SJSA1 (cell line): ENCODE results near the gene ESRRB. TPM values are rescaled to one million over a fixed set of nuclear protein-coding genes. Genes with fewer than 3 reads are reported as not detected.

Experiments
- DNase-seq, 2 experiments: peaks; one replicate each; pipeline ENCODE4 v3.0.0-alpha.2; 2015 to 2020; ENCODE audit warnings: low spot score in 2 of 2, low read depth in 1 of 2
- H3K27ac ChIP-seq: fragments of 250-450 bp; sonication (Bioruptor Pico); 2 replicates; pipeline ENCODE4 v1.5.1; 2020; ENCODE audit warnings: mild to moderate bottlenecking, moderate library complexity
- H3K27me3 ChIP-seq: fragments of 250-450 bp; sonication (Bioruptor Pico); replicated peaks from 2 replicates; pipeline ENCODE4 v1.5.1; 2020; ENCODE audit warnings: mild to moderate bottlenecking, moderate library complexity
- H3K36me3 ChIP-seq: fragments of 250-450 bp; sonication (Bioruptor Pico); 2 replicates; pipeline ENCODE4 v1.5.1; 2020; ENCODE audit warnings: mild to moderate bottlenecking
- H3K4me1 ChIP-seq: fragments of 250-450 bp; sonication (Bioruptor Pico); replicated peaks from 2 replicates; pipeline ENCODE4 v1.6.1; 2021; ENCODE audit warnings: mild to moderate bottlenecking
- H3K4me3 ChIP-seq: fragments of 250-450 bp; sonication (Bioruptor Pico); 2 replicates; pipeline ENCODE4 v1.5.1; 2020; ENCODE audit warnings: mild to moderate bottlenecking
- H3K9me3 ChIP-seq: fragments of 250-450 bp; sonication (Bioruptor Pico); replicated peaks from 2 replicates; pipeline ENCODE4 v1.5.1; 2020; ENCODE audit warnings: mild to moderate bottlenecking
- total RNA-seq: library from RNA; depleted of rRNA; stranded (reverse); fragments of >200 nt; shearing (Covaris generic); gene quantifications from 2 replicates; pipeline ENCODE4 v1.2.3, GENCODE V29; 2014

Gene ESRRB
- total RNA-seq, 1 experiment from 2014 or later = 0.03 TPM

DNA sequence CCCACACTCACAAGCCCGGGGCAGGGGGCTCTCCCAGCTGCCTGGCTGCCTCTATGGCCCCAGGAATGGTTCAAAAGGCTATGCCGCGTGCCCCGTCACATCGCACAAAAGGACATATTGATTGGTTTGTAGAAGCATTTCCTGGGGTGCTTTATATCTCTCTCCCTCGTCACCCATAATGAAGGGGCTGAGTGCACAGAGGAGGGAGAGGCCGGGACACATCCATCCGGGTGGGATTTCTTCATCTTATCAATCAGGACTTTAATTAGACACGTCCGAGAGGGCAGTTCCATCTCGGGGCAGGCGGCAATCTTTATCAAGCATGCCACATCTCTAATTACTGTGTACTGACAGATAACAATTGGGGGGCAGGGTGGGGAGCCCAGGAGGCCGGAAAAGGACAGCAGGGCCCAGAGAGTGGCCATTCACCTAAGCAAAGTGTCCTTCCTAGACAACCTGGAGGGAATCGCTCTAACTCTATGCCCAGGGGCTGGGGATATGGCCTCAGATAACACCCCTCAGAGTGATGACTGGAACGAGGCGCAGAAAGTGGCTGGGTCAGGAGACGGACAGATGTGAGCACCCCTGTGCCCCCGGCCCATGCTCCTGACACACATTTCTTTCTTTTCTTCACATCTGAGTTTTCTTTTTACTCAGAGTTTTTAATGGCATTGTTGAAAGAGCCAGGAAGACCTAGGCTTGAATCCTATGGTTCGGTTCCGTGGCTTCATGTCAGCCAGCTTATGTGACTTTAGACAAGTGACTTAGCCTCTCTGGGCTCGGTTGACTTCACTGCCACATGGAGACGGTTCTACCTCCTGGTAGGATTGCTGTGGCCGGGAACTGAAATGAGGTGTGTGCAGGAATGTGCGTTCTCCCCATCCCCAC, 36.0 kb upstream of the ESRRB start:
- Histone ChIP-seq H3K9me3 (no peaks in the 10 kb centered on the region), H3K36me3 (no peaks in the 10 kb centered on the region), H3K4me3 (no peak overlapping the region), H3K4me1 (no peaks in the 10 kb centered on the region), H3K27ac (no peak overlapping the region), H3K27me3 (no peaks in the 10 kb centered on the region; the same call in 1 of the 2 replicates)
- DNase-seq = no peak

DNA sequence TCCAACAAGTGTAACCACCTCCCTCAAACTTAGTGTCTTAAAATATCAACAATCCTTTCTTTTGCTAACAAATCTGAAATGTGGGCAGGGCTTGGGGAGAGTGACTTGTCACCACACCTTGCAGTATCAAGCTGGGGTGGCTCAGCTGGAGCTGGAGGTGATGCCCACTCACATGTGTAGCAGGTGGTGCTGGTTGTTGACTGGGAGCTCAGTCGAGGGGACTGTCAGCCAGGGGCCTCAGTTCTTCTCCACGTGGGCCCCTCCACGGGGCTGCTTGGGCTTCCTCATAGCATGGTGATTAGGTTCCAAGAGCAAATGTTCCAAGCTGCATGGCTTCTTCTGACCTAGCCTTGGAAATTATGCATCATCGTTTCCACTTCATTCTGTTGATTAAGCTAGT, 32.6 kb upstream of the ESRRB start:
- Histone ChIP-seq H3K36me3 (no peaks in the 10 kb centered on the region), H3K9me3 (no peaks in the 10 kb centered on the region), H3K27ac (no peak overlapping the region), H3K27me3 (no peaks in the 10 kb centered on the region; the same call in 1 of the 2 replicates), H3K4me3 (no peak overlapping the region), H3K4me1 (peaks cover under 1% of the 10 kb centered on the region)
- no peak for DNase-seq

DNA sequence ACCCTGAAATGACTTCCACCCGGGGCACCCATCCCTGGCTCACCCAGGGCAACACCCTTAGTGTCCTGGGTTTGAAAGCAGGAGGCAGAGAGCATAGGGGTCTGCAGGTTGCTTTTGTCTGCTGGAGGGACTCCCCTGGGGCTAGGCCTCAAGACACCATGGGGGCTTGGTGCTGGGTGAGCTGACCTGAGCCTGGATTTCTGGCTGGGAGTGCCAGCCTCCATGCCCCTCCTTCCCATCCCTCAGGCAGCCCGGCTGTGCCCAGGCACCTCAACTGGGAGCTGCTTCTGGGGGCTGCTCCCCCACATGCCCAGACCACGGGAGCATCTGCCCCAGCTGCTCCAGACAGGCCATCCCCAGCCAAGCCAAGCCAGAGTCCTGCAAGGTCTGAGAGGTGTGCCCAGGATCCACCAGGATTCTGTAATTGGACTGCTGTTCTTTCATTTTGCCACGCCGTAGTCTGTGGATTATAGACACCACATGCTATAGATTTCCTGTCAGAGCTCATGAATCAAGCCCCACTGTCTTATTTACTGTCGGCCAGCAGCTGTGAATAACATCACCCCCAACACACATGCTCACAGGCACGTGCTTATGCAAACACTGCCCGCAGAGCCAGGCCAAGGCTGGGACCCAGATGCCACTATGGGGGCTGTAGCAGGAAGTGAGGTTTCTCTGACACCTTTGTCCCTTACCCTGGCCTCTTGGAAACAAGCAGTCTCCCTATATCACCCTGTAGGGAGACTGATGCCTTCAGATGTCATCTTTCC, 29.4 kb upstream of the ESRRB start:
- no peak for DNase-seq
- no peak overlapping the region for H3K27ac ChIP-seq
- H3K4me1 ChIP-seq = peaks cover 12% of the 10 kb centered on the region
- no peaks in the 10 kb centered on the region; the same call in 1 of the 2 replicates for H3K27me3 ChIP-seq
- no peaks in the 10 kb centered on the region for H3K36me3 ChIP-seq
- H3K9me3 ChIP-seq = no peaks in the 10 kb centered on the region
- no peak overlapping the region for H3K4me3 ChIP-seq

DNA sequence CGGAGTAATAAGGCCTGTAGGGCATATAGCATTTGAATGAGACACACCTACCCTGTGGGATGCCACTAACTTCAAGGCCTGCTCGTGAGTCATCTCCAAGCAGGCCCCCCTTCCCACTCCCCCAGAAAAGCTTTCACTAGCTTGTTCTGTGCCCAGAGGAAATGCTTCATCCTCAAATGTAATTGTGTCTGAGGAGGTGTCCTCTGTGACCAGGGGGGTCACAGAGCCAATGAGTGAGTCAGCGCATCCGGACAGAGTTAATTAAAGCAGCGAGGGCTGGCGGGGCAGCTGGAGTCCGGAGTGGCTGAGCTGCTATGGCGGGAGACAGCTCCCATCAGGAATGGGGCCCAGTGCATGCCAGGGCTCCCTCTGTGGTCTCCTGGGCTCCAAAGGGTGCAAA, 27.0 kb upstream of the ESRRB start:
- Histone ChIP-seq H3K36me3 (no peaks in the 10 kb centered on the region), H3K27ac (no peak overlapping the region), H3K9me3 (no peaks in the 10 kb centered on the region), H3K4me1 (peaks cover 16% of the 10 kb centered on the region), H3K27me3 (no peaks in the 10 kb centered on the region), H3K4me3 (no peak overlapping the region)
- DNase-seq = peak; percentile 74 to 75

DNA sequence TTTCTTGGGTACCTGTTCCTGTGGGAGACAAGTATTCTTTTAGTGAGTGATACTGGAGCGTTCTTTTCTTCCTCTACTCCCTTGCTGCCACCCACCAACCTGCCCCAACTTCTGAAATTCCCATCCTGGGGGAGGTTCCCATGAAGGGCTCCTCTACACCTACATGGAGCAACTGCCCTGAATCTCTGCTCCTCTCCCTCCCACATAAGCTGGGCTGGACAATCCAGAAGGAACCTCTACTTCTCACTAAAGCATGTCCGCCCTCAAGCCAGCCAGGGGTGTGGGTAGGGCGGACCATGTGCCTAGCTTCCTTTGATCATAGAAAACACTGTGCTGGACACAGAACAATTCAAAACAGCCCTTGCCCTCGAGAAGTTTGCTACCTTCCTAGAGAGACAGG, 25.9 kb upstream of the ESRRB start:
- Histone ChIP-seq H3K36me3 (no peaks in the 10 kb centered on the region), H3K27me3 (no peaks in the 10 kb centered on the region), H3K9me3 (no peaks in the 10 kb centered on the region), H3K27ac (no peak overlapping the region), H3K4me1 (peaks cover 16% of the 10 kb centered on the region), H3K4me3 (no peak overlapping the region)
- DNase-seq = no peak

DNA sequence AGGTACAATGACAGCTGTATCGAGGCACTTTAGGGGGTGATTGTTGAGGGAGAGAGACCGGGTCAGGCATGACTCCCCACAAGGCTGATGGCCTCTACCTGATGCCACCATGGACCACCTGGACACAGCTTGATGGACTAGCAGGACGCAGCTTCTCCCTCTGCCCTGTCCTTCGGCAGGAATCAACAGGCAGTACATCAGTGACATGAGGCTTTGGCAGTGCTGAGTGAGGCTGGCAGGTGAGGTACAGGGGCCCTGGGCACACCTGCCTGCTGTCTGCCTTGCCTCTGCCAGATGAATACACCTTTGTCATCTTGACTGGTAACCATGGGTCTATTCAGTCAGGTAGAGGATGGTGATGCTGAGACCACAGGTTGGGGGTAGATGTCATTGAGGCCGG, 25.3 kb upstream of the ESRRB start:
- Histone ChIP-seq H3K4me1 (peaks cover 16% of the 10 kb centered on the region), H3K27ac (no peak overlapping the region), H3K27me3 (no peaks in the 10 kb centered on the region), H3K9me3 (no peaks in the 10 kb centered on the region), H3K36me3 (no peaks in the 10 kb centered on the region), H3K4me3 (no peak overlapping the region)
- no peak for DNase-seq

DNA sequence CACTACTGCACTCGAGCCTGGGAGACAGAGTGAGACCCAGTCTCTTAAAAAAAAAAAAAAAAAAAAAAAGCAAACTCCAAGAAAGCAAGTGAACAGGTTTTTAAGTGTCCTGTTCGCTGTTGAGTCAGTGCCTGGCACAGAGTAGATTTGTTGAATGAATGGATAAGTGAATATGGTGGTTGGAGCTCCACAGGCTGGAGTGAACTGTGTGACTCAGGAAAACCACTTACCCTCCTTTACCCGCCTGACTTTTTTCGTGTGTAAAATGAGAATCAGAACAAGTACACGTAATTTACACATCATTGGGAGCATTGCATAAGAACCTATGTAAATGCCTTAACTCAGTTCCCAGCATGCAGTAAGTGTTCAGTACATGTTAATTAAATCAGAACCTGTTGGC, 24.0 kb upstream of the ESRRB start:
- no peak overlapping the region for H3K27ac ChIP-seq
- no peaks in the 10 kb centered on the region for H3K9me3 ChIP-seq
- no peaks in the 10 kb centered on the region for H3K27me3 ChIP-seq
- no peak overlapping the region for H3K4me3 ChIP-seq
- H3K36me3 ChIP-seq = no peaks in the 10 kb centered on the region
- DNase-seq = no peak
- peaks cover 16% of the 10 kb centered on the region for H3K4me1 ChIP-seq

DNA sequence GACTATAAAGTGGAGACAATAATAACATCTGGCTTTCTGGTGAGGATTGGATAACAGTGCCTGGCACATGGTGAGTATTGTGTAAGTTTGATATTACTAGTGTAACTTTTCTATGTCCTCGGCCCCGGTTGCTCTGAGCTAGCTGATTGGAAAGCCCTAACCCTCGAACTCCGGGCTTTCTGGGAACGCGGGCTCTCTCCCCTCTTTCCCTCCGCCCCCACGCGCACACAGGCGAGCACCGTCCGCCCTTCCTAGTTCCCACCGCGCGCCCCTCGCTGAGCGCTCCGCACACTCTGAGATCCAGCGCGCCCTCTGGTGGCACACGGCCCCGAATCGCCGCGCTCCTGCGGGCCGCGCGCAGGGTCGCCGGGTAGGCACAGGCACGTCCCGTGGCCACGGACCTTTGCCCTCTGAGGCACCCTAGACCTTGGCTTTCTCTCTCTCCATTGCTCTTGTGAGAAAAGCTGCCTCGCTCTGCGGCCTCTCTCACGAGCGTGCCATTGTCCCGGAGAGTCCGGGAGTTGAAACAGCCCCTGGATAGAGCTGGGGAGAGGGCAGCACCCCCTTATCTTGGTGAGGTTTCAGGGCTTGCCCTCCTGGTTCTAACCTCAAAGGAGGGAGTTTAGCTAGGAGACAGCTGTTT, 23.2 kb upstream of the ESRRB start:
- H3K4me3 ChIP-seq = no peak overlapping the region
- H3K27ac ChIP-seq = no peak overlapping the region
- H3K4me1 ChIP-seq = peaks cover 16% of the 10 kb centered on the region
- H3K36me3 ChIP-seq = no peaks in the 10 kb centered on the region
- no peaks in the 10 kb centered on the region for H3K9me3 ChIP-seq
- DNase-seq = peak in 1 of 2 experiments; percentile 16
- no peaks in the 10 kb centered on the region for H3K27me3 ChIP-seq

DNA sequence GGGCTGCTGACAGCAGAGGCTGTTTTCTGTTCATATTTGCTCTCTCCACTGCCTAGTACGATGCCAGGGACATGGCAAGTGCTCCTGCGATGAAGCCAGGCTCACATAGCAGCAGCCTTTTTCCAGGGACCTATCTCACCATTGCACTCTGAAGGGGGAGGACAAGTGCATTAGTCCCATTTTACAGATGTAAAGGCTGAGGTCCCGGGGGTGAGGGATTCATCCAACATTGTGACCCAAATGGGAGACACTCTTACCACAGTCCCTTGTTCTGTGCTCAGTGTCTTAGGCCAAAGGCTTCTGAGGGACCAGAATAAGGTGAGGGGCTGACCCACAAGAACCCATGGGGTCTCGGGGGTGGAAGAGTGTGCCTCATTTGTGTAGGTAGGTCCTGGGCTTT, 21.6 kb upstream of the ESRRB start:
- H3K36me3 ChIP-seq = no peaks in the 10 kb centered on the region
- no peak overlapping the region for H3K27ac ChIP-seq
- peaks cover 8% of the 10 kb centered on the region for H3K4me1 ChIP-seq
- peaks cover 5% of the 10 kb centered on the region; the same call in 1 of the 2 replicates for H3K27me3 ChIP-seq
- H3K9me3 ChIP-seq = no peaks in the 10 kb centered on the region
- DNase-seq = no peak
- H3K4me3 ChIP-seq = no peak overlapping the region

DNA sequence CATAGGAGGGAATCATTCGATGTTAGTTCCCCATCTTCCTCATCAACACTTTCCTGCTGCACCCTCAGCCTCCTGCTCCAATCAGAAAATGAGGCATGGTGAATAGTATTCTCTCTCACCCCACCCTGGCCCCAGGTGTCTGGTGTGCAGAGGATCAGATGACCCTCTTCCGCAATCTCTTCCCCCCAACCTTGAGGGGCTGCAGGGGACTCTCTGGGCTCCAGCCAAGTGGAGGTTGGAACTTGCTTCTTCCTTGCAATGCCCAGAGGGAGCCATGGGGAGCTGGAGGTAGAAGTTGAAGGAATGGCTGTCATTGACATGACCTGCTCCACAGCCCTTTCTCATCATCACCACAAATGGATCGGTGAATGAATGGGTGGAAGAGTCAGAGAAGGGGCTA, 20.2 kb upstream of the ESRRB start:
- no peak for DNase-seq
- Histone ChIP-seq H3K27me3 (peaks cover 8% of the 10 kb centered on the region; the same call in 1 of the 2 replicates), H3K36me3 (no peaks in the 10 kb centered on the region), H3K4me3 (no peak overlapping the region), H3K27ac (no peak overlapping the region), H3K9me3 (no peaks in the 10 kb centered on the region), H3K4me1 (peaks cover 4% of the 10 kb centered on the region)

DNA sequence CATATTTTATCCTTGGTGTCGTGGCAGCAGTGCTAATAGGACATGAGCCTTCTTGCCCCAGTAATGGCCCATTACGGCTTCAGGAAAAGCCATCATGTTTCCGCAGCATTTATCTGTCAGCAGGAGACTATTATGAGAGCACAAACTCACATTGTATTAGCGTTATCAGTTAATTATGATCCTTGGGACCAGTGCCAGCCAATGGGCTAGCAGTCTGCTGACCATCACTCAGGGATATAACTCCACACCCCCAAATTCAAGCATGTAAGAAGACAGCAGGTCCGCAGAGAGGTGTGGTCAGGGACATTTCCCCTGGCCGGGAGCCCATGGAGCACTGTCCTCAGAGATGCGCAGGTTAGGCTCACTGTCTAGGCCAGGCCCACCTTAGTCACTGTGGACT, 4.9 kb upstream of the ESRRB start:
- Histone ChIP-seq H3K4me1 (no peaks in the 10 kb centered on the region), H3K36me3 (no peaks in the 10 kb centered on the region), H3K27ac (no peak overlapping the region), H3K9me3 (no peaks in the 10 kb centered on the region), H3K27me3 (peaks cover under 1% of the 10 kb centered on the region), H3K4me3 (no peak overlapping the region)
- no peak for DNase-seq

DNA sequence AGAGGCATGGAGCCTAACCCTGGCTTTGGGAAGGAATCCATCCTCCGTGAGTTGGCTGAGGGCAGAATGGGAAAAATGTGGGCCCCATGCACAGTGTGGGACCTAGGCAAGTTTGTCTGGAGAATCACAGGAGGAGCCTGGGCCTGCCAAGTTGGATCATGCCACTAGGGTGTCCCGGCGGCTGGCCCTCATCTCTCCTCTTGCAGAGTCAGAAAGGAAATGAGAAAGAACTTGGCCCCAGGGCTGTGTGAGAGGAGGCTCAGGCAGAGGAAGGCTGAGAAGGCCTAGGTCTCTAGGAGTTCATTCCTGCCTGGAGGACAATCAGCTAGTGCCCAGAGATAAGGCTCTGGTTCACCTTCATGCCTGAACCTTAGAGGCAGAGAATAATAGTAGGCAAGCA, 2.5 kb upstream of the ESRRB start:
- H3K4me1 ChIP-seq = no peaks in the 10 kb centered on the region
- no peak overlapping the region for H3K27ac ChIP-seq
- no peak overlapping the region for H3K4me3 ChIP-seq
- peaks cover 21% of the 10 kb centered on the region for H3K27me3 ChIP-seq
- DNase-seq = no peak
- H3K9me3 ChIP-seq = no peaks in the 10 kb centered on the region
- no peaks in the 10 kb centered on the region for H3K36me3 ChIP-seq

DNA sequence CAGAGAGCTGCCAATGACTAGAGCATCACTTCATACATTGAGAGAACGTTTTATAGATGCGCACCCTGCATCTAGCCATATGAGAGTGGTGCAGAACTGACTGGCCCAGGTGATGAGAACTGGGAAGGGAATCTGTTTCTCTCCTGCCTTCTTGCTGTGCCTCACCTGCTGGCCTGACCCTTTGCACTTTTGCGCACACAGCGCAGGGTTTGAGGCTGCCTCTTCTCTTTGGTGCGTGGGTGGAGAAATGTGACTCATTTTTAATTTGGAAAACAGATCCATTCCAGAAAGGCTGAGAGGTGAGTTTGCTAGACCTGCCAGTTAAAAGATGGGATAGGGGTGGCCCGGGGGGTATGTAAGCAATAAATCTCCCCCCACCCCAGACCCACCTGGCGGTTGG, 453 bp upstream of the ESRRB start:
- no peaks in the 10 kb centered on the region for H3K4me1 ChIP-seq
- H3K27ac ChIP-seq = no peak overlapping the region
- DNase-seq = no peak
- H3K4me3 ChIP-seq = no peak overlapping the region
- H3K36me3 ChIP-seq = no peaks in the 10 kb centered on the region
- no peaks in the 10 kb centered on the region for H3K9me3 ChIP-seq
- peaks cover 34% of the 10 kb centered on the region for H3K27me3 ChIP-seq

DNA sequence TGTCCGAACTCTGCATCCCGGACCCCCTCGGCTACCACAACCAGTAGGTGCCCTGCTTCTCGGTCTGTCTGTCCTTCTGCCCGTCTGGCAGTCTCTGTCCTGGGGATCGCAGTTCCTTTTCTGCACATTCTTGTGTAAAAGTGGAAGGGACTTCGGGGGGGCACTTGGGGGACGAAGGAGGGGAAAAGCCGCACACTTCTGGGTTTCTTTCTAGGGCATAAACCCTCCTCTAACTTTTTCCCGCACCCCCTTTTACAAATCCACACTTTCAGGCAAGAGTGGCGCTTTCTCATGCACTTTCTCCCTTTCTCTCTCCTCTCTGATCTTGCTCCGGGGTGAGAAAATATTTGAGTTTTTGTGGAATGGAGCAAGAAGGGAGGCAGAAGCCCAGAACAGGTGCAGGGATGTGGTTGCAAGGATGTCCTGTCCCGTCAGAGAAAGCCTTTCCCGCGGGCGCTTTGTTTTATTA, 506 bp downstream of the ESRRB start:
- H3K27ac ChIP-seq = no peak overlapping the region
- no peak overlapping the region for H3K4me3 ChIP-seq
- H3K27me3 ChIP-seq = peaks cover 34% of the 10 kb centered on the region
- no peak for DNase-seq
- H3K4me1 ChIP-seq = no peaks in the 10 kb centered on the region
- H3K9me3 ChIP-seq = no peaks in the 10 kb centered on the region
- no peaks in the 10 kb centered on the region for H3K36me3 ChIP-seq
